Stimulated activated CD8-positive, alpha-beta memory T cell treated with anti-CD3 and anti-CD28 coated beads, Interleukin-4, amount 100 ng/mL, for 4 hours (primary cell): ENCODE data around the gene ADGRD2.

Experiments used
- DNase-seq, 2 donors: peaks; one replicate each; pipeline ENCODE4 v3.0.0-alpha.2; 2020; ENCODE audit warnings: low read depth in 2 of 2, low spot score in 1 of 2

ADGRD2 gene

DNA sequence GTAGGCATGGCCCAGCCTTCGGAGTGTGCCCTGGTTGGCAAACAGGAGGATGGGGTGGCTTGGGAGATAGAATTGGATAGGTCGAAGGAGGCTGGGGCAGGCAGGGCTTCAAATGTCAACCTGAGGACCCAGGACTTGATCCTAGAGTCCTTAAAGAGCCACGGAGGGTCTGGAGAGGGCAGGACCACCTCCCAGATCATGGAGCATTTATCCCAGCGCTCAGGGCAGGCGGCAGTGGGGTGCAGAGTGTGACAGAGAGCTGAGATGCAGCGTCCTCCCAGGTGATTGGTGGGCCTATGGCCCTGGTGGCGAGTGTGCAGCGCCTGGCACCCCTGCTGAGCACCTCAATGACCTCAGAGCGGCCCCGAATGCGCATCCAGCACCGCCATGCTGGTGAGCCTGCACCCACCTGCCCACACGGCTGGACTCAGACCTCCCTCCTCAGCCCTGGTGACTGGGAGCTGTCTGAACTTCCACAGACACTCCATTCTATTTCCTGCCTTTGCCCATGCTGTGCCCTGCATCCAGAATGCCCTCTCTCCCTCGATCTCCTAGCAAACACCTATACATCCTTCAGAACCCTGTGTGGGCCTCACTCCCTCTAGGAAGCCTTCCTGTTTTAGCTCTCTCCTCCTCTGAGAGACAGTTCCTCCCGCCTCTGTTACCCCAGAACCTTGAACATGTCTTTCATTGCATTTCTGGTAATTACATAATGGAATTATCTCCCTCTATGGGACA is 6.3 kb downstream of the ADGRD2 start:
- DNase-seq = no peak

GRCh38 chr9:124457079-124457886 is 7.0 kb downstream of the ADGRD2 start:
- no peak for DNase-seq

GRCh38 chr9:124457887-124458431 is 7.7 kb downstream of the ADGRD2 start:
- no peak for DNase-seq

GRCh38 chr9:124458441-124458840 is 8.2 kb downstream of the ADGRD2 start:
- DNase-seq = no peak

GRCh38 chr9:124462739-124463138 is 12.5 kb downstream of the ADGRD2 start:
- no peak for DNase-seq

GRCh38 chr9:124465736-124466135 is 15.5 kb downstream of the ADGRD2 start:
- DNase-seq = no peak

GRCh38 chr9:124467410-124468060 is 17.3 kb downstream of the ADGRD2 start:
- no peak for DNase-seq

DNA sequence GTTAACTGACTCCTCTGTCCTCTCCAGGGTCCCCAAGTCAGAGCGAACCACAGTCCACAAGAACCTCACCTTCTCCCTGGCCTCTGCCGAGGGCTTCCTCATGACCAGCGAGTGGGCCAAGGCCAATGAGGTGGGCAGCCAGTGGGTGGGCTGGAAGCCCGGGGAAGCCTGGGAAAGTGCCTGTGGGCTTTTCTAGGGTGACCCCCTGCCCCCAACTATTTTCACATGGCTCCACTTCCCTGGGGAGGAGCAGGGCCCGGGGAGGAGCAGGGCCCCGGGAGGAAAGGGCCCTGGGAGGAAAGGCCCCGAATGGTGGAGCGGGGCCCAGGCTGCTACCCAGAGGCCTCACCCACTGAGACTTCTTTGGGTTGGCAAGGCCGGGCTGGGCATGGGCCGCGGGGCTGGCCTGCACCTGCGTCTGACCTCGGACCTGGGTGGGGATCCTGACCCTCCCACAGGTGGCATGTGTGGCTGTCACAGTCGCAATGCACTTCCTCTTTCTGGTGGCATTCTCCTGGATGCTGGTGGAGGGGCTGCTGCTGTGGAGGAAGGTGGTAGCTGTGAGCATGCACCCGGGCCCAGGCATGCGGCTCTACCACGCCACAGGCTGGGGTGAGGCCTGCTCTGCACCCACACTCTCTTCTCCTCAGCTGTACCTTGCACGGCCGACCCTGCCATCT is 17.9 kb downstream of the ADGRD2 start:
- DNase-seq = no peak

DNA sequence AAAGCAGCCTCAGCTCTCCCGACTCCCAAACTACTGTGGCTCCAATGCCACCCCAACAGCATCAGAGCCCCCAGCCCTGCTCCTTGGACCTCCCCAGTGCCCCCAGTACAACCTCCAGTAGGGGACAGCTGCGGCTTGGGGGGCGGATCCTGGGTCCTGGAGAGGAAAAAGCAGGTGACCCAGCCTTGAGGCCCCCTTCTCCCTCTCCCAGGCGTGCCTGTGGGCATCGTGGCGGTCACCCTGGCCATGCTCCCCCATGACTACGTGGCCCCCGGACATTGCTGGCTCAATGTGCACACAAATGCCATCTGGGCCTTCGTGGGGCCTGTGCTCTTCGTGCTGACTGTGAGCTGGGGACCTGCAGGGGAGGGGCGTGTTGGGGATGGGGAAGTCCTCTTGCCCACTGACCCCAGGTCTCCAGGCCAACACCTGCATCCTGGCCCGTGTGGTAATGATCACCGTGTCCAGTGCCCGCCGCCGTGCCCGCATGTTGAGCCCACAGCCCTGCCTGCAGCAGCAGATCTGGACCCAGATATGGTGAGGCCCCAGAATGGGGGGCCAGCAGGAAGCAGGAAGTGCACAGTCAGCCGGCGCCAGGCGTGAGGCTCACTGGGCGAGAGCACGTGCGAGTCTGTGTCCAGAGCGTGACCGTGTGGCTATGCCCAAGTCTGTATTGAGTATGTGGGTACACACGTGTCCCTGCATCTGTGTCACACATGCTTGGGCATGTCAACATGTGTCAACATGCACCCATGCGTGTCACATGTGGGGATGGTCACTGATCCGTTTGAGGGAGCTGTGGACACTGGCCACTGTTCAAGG is 19.0 kb downstream of the ADGRD2 start:
- no peak for DNase-seq

- no peak for DNase-seq
Observed at GRCh38 chr9:124470306-124470705, 20.1 kb downstream of the ADGRD2 start.

DNA sequence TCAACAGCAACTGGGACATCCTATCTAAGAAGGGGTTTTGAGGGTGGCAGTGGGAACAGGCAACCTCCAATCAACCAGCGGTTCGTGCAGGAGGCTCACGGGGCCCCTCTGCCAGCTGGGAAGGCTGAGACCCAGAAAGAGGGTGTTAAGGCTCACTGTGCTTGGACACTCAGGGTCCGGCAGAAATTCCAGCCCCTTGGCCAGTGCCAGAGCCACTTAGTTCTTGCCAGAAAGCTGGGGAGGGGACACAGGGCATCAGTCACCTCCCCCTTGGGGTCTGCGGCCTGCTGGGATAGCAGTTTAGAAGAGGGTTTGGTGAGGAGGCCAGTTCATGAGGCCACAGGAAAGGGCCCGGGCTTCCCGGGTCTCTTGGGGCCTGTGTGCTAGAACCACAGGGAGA is 20.5 kb downstream of the ADGRD2 start:
- no peak for DNase-seq

DNA sequence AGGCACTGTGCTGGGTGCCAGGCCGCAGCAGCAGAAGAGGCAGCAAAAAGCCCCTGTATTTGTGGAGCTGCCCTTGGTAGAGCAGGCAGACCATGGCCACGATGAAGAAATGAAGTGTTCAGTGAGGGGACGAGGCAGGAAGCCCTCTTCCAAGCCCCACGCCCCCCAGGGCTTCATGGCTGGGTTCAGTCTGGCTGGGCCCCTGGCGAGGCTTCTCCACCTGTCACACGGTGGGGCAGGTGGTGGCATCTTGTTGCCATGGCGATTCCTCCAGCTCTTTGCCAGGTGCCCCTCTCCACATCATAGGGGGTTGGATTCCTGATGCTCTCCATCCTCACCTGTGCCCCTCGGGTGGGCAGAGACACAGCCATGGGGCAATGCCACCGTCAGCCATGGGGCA is 21.5 kb downstream of the ADGRD2 start:
- no peak for DNase-seq

GRCh38 chr9:124472770-124473169 is 22.5 kb downstream of the ADGRD2 start:
- no peak for DNase-seq

DNA sequence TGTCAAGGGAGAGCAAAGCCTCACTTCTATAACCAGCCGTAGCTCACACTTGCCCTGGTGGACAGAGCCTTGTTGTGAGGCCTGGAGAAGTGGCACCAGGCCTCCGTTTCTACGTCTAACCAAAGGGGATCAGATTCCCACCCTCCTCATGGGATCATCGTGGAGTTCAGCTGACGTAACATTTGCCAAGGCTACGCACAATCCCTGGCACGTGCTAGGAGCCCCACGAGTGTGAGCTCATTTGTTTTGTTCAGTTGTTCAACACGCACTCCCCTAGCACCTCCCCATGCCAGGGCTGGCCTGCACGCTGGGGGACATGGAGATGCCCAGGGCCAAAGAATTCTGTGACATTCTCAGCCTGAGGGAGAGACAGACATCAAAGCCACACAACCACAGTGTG is 23.1 kb downstream of the ADGRD2 start:
- no peak for DNase-seq

- no peak for DNase-seq
Observed at GRCh38 chr9:124474151-124474550, 23.9 kb downstream of the ADGRD2 start.

- no peak for DNase-seq
Observed at GRCh38 chr9:124475158-124475867, 25.1 kb downstream of the ADGRD2 start.

- DNase-seq = no peak
Observed at GRCh38 chr9:124475868-124476690, 25.8 kb downstream of the ADGRD2 start.

- no peak for DNase-seq
Observed at GRCh38 chr9:124477211-124477647, 27.0 kb downstream of the ADGRD2 start.
